NCI-H2171 treated with DMSO at 0.1 percent for 48 hours (cell line): ENCODE data around the gene PRG3.
"Not testable (repeated sequence)": the region's sequence is repeated elsewhere in the genome, so short reads cannot be mapped to it uniquely, and the experiment has no call there.

ENCODE experiments used
- DNase-seq: peaks from one replicate; lab custom pipeline; 2025; lab: John Stamatoyannopoulos, UW

Gene PRG3

DNA sequence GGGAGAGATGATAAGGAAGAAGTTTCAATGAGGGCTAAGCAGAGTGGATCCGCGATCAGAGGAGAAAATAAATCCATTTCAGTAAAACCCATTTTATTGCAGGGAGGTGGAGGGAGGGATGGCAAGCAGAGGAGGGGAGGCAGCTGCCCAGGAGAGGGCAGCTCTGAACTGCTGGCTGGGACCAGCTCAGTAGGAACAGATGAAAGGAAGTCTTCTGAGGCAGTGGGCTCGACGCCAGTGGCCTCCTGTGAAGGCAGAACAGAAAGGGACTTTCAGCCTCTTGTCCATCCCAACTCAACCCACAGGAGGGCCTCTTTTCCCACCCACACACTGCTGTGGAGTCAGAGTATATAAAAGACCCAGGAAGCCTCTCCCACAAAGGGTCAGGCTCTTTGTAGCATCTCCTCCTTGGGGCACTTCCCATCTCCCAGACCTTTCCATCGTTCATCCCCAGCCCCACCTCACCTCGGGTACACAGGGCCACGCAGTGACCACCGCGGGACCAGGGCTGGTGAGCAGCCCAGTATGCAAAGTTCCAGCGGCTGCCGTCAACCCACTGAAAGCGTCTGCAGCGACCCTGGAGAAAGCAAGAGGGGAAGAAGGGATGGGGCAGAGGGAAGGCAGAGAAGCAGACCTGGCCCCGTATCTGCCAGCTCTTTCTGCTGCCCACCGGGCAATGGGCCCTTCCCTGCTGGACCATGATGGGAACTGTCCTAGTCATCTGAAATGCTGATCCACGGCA lies 6.5 kb upstream of the PRG3 start:
- DNase-seq, result no peak

DNA sequence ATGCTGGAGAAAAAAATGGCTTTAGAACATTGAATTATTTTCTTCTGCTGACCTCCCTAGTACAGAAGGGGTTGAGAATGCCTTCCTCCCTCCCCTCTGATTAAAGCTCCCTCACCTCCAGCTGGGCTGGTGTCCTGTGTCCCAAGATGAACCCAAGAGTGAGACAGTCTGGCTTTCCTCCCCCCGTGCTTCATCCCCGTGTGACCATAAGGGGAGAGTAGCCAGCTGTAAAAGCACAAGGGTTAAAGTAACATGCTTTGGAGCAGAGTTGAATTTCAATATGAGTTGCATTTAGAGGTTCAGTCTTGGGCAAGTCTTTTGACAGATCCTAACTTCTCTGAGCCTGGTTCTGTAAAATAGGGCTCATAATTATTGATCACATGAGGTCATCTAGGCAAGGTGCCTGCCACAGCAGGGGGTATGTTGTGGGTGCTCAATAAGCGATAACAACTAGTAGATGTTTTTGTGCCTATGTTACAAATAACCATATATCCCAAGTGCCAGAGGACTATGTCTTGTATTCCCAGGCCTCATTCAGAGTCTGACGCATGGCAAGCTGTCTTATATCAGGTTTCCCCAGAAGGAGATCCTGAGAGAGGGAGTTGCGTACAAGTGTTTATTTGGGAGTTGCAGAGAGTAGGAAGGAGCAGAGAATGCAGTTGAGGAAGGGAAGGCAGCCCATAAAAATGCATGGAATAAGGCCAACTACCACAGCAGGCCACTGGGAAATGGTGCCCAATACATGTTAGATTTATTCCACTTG lies 5.4 kb upstream of the PRG3 start:
- DNase-seq, result no peak

DNA sequence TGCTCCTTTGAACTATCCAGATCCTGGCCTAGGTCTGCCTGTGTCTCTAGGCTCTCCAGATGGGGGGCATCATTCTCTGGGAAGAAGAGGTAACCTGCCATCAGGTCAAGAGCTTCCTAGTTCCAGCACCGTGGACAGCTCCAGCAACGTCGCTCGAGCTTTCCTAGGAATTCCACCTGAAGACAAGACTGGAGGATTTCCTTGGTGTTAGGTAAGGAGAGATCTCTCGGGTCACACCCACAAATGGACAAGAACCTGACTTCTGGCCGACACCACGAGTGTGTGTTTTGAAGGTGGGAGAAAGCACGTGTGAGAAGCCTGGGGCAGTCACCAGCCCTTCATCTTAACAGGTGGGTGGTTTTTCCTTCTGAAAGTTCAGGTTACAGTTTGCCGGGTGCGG lies 1.2 kb downstream of the PRG3 start:
- no peak for DNase-seq

- no peak for DNase-seq
These were observed 2.8 kb downstream of the PRG3 start for GRCh38 chr11:57378186-57378585.

DNA sequence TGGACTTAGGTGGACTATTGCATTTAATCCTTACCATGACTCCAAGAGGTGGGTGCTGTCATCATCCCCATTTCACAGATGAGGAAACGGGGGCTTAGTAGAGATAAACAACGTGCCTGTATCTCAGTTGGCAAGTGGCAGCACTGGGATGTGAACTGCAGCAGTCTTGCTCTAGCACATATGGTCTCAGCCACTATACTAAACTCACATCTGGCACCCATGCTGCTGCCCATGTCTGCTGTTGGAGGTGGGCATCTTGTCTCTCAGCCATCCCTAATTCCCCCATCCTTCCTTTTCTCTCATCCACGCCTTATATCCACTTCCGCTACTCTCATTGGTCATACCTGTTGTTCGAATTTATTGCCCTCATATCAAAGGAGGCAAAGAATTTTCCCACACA lies 3.8 kb downstream of the PRG3 start:
- DNase-seq, result peak; percentile 74

DNA sequence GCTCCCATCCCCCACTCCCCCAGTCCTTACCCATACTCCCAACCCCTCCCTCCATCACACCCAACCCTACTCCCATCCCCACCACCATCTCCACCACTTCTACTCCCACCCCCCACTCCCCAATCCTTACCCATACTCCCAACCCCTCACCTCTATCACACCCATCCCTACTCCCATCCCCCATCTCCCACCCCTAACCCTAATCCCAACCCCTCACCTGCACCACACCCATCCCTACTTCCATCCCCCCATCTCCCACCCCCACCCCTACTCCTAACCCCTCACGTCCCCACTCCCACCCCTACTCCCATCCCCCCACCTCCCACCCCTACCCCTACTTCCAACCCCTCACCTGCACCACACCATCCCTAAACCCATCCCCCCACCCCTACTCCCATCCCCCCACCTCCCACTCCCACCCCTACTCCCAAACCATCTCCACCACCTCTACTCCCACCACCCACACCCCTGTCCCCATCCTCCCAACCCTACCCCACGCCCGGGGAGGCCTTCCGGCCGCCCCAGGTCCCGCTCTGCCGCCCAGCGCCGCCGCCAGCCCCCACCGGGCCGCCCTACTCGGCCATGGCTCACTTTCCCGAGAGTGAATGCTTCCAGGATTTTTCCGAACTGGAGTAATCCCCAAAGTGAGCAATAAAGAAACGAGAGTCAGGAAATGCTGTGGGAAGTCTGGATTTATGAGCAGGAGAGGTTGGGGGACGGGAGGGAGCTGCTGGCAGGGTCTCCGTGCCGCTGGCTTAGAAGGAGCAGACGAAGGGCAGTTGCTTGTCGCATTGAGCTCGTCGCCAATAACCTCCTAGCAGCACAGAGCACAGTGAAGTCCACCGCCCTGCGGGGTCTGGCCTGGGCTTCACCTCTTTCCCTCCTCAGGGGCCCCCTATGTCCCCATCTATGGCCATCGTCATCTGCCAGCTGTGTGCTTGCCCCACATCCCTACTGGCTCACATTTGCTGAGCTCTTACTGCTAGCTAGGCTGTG lies 4.6 kb downstream of the PRG3 start:
- DNase-seq, result no peak

- DNase-seq, result no peak
These were observed 5.5 kb downstream of the PRG3 start for GRCh38 chr11:57375490-57375889.

GRCh38 chr11:57374966-57375365 lies 6.0 kb downstream of the PRG3 start:
- no peak for DNase-seq

GRCh38 chr11:57373146-57373545 lies 7.8 kb downstream of the PRG3 start:
- no peak for DNase-seq

DNA sequence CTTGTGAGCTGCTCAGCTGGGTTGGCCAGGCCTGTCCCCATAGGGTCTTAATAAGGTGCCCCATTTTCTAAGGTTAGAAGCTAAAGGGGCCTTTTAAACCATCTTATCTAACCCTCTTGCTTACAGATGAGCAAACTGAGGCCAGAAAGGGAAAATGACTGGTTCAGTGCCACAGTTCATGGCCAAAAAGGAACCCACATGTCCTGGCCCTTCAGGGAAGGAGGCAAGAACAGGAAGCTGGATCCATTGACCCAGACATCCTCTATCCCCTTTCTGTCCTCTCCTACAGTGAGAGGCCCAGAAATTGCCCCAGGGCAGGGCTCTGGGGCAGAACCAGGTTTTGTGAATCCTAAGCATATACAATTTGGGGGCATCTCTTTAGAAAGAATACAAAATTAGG lies 10.0 kb downstream of the PRG3 start:
- DNase-seq, result no peak

GRCh38 chr11:57370251-57370650 lies 10.7 kb downstream of the PRG3 start:
- DNase-seq, result no peak

DNA sequence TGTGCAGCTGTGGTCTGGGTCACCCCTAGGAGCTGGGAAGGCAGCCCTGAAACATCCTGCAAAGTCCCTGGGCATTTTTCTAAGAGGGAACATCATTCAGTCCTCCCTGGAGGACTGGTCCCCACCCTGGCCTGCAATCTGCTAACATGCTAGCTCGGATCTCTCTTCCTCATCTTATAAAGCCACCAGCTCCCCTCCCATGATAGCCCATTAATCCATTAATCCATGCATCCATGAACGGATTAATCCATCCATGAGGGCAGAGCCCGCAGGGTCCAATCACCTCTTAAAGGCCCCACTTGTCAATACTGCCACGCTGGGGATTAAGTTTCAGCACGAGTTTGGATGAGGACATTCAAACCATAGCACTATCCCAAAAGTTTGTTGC lies 12.1 kb downstream of the PRG3 start:
- DNase-seq, result no peak

DNA sequence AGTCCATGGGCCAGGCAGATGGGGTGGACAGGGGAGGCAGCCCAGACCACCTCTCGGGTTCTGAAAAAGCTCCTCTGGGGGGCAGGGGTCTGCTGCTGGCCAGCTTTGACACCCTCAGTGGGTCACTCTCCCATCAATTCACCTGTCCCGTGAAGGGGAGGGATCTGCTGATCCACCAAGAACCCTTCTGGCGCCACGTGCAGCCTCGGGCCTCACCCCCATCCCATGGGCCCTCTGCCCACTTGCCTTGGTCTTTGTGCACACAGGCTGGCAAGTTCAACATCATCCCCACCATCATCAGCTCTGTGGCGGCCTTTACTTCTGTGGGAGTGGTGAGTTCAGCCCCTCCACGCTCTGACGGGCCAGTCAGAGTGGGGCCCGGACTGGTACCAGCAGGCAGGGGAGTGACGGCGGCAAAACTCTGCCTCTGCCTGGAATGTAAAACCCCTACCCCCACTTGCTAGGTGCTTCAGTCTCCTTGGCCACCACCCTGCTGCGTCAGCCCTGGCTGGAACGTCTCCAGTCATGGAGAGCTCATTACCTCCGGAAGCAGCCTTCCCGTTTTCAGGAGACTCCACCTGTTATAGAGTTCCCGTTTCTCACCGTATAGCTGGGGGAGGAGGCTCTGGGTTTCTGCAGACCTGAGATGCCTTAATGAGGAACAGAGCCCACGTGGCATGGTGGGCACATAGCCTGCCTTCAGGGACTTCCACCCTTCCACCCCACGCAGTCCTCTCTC lies 12.7 kb downstream of the PRG3 start:
- peak; percentile 63 for DNase-seq

GRCh38 chr11:57364851-57365660 lies 15.9 kb downstream of the PRG3 start:
- no peak for DNase-seq

- no peak for DNase-seq
These were observed 17.5 kb downstream of the PRG3 start for GRCh38 chr11:57363131-57364080.

GRCh38 chr11:57361926-57362325 lies 19.0 kb downstream of the PRG3 start:
- DNase-seq, result no peak

DNA sequence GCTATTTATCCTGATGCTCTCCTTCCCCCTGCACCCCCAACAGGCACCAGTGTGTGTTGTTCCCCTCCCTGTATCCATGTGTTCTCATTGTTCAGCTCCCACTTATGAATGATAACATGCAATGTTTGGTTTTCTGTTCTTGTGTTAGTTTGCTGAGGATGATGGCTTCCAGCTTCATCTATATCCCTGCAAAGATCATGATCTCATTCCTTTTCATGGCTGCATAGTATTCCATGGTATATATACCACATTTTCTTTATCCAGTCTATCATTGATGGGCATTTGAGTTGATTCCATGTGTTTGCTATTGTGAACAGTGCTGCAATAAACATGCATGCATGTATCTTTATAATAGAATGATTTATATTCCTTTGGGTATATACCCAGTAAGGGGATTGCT lies 19.5 kb downstream of the PRG3 start:
- not testable (repeated sequence) for DNase-seq

DNA sequence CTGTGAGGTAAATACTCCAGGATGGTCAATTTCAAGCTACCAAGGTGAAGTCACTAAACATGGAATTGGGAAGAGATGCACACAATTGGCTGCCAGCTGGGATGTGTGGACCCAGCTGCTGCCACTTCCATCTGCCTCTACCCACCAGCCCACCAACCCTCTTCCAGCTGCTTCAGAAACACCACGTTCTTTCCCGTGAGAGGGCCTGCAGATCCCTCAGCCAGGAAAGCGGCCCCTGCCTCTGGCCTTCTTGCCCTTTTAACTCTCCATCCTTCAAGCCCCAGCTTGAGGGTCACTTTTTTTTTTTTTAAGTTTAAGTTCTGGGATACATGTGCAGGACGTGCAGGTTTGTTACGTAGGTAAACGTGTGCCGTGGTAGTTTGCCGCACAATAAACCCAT lies 20.0 kb downstream of the PRG3 start:
- peak; percentile 9 for DNase-seq

- DNase-seq, result no peak
These were observed 20.9 kb downstream of the PRG3 start for GRCh38 chr11:57359896-57360690.
